Measurements from ENCODE around the gene ZNF429. TPM values are rescaled to one million over a fixed set of nuclear protein-coding genes. Genes with fewer than 3 reads are reported as not detected.

The ZNF429 gene
- total and polyA plus RNA-seq, 2 of the 4 experiments (the other 2 are of a cell fraction) = 4.3 to 6.4 TPM

GRCh38 chr19:21568816-21569493 lies 63.6 kb downstream of the ZNF429 start (continued):
- TF ChIP-seq MAZ (IDR thresholded peaks at IDR 0.05; ENCODE audit: borderline replicate concordance, low read depth, low read length) = peak; percentile 28; the same call in 1 of the 2 replicates

- no peak overlapping the region for H2AFZ ChIP-seq (replicated peaks; ENCODE audit: low read length, poor library complexity)
- CTCF ChIA-PET = no interaction called here
- POLR2A ChIA-PET (ENCODE audit: unreplicated experiment) = interaction anchor here (0.7 kb wide), 1 partner anchor 198 kb away, joined by 3 read pairs; no protein-coding TSS in a partner anchor
- no peak overlapping the region for H3K14ac ChIP-seq (replicated peaks; ENCODE audit: low read depth, low read length)
- no peaks in the 10 kb centered on the region for H3K4me1 ChIP-seq (ENCODE audit: control insufficient read depth, insufficient read depth, low read length)
- H2BK15ac ChIP-seq (ENCODE audit: low read depth, low read length) = no peak overlapping the region
- H3K4me2 ChIP-seq (ENCODE audit: low read depth, low read length) = peak overlapping the region; percentile 62; the same call in 1 of the 2 replicates
- H3K4me3 ChIP-seq (ENCODE audit: insufficient read depth, low read depth, low read length) = peak overlapping the region; percentile 31
- no peak overlapping the region for H2AK5ac ChIP-seq (ENCODE audit: low read depth, low read length)
- DNase-seq (no peak), ATAC-seq (ENCODE audit: low read depth) (peak; percentile 73)
- peak overlapping the region; percentile 60 for H2BK5ac ChIP-seq (ENCODE audit: low read depth, low read length, poor library complexity, severe bottlenecking)
- no peak overlapping the region for H3K18ac ChIP-seq (ENCODE audit: low read depth, low read length)
- no peak overlapping the region for H4K5ac ChIP-seq (ENCODE audit: low read depth, low read length)
- H2BK20ac ChIP-seq (ENCODE audit: low read depth, low read length) = no peak overlapping the region
- H3K4ac ChIP-seq (ENCODE audit: low read depth, low read length) = no peak overlapping the region
- BruUV-seq (replicated peaks) = no TSS peak
- no peak overlapping the region for H2BK120ac ChIP-seq (ENCODE audit: low read depth, low read length)
- no peaks in the 10 kb centered on the region for H3K27me3 ChIP-seq (ENCODE audit: control insufficient read depth, insufficient read depth, low read length)
- peaks cover 18% of the 10 kb centered on the region for H3K9me3 ChIP-seq (ENCODE audit: control insufficient read depth, insufficient read depth, low read length)
- TF ChIP-seq SMC3 (IDR thresholded peaks at IDR 0.05; ENCODE audit: low read depth, low read length) = no peak
- TF ChIP-seq RFX5 (IDR thresholded peaks at IDR 0.05; ENCODE audit: low read depth, low read length) = no peak
- no peak for TF ChIP-seq MXI1 (IDR thresholded peaks at IDR 0.05; ENCODE audit: borderline replicate concordance, low read depth, low read length)
- TF ChIP-seq MAFK (IDR thresholded peaks at IDR 0.05; ENCODE audit: low read depth, low read length) = no peak
- no peak for TF ChIP-seq NFE2L2 (IDR thresholded peaks at IDR 0.05; ENCODE audit: low read depth, low read length)
- TF ChIP-seq CTCF (conservative IDR thresholded peaks at IDR 0.05; ENCODE audit: low read depth, low read length) = no peak
- TF ChIP-seq RAD21 (IDR thresholded peaks at IDR 0.05; ENCODE audit: low read length) = no peak
- H3K23ac ChIP-seq (ENCODE audit: low read depth, low read length) = no peak overlapping the region
- H3K27ac ChIP-seq (ENCODE audit: insufficient read depth, low read length) = no peak overlapping the region; the same call in 1 of the 2 replicates
- H3K9me1 ChIP-seq (ENCODE audit: insufficient read depth, low read length) = no peaks in the 10 kb centered on the region
- H3K56ac ChIP-seq (ENCODE audit: extremely low read depth, insufficient read depth, low read length) = no peak overlapping the region; the same call in 1 of the 2 replicates
- H3K36me3 ChIP-seq (ENCODE audit: control insufficient read depth, insufficient read depth, low read length) = peaks cover 7% of the 10 kb centered on the region; the same call in 1 of the 2 replicates
- no peak overlapping the region for H3K9ac ChIP-seq (ENCODE audit: low read depth, low read length)
- H2AK9ac ChIP-seq (replicated peaks; ENCODE audit: low read depth, low read length, poor library complexity) = no peak overlapping the region
- peak overlapping the region in 1 of 2 experiments; percentile 19; a peak in 1 of 4 replicates for H4K8ac ChIP-seq (ENCODE audit: low read depth in 2 of 2, low read length in 2 of 2)
- in situ Hi-C loops (cut with MboI; ENCODE audit: low sequenced_read_pairs) (no loop called here), dilution Hi-C loops (cut with HindIII; ENCODE audit: low sequenced_read_pairs, unreplicated experiment) (no loop called here), intact Hi-C loops (cut with micrococcal nuclease) (no loop called here)
- no peaks in the 10 kb centered on the region for H4K20me1 ChIP-seq (ENCODE audit: insufficient read depth, low read length)
- no CpG with 5 or more reads among the region's 16 CpGs for WGBS, 2 experiments (ENCODE audit: extremely low coverage in 2 of 2, insufficient read length in 1 of 2)
- no peak overlapping the region for H4K91ac ChIP-seq (ENCODE audit: insufficient read depth, low read depth, low read length)
- H3K79me1 ChIP-seq (ENCODE audit: low read depth in 1 of 2, low read length in 2 of 2) = no peaks in the 10 kb centered on the region
Observed at GRCh38 chr19:21569494-21569865, 64.1 kb downstream of the ZNF429 start.
